Measurements from ENCODE around the gene TCF7L1. TPM values are rescaled to one million over a fixed set of nuclear protein-coding genes. Genes with fewer than 3 reads are reported as not detected.
A peak's percentile ranks its signal among the peaks of the same experiment; 100 is the strongest.

The TCF7L1 gene
- total RNA-seq, 1 donor from 2014 or later, result 48.3 TPM

DNA sequence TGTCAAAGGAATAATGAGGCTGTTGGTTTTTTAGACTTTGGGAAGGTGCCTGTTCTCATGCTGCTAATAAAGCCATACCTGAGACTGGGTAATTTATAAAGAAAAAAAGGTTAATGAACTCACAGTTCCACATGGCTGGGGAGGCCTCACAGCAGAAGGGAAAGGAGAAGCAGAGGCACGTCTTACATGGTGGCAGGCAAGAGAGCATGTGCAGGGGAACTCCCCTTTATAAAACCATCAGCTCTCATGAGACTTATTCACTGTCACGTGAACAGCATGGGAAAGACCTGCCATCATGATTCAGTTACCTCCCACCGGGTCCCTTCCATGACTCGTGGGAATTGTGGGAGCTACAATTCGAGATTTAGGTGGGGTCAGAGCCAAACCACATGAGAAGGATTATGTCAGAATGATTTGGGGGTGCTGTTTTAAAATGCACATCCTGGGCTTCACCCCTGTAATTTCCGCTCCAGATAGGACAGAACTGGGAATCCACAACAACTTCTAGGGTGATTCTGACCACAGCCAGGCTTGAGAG lies 37.8 kb downstream of the TCF7L1 start:
- H3K27me3 Mint-ChIP-seq (ENCODE audit: low read depth), result no peaks in the 10 kb centered on the region
- TF ChIP-seq, protein P1, sequence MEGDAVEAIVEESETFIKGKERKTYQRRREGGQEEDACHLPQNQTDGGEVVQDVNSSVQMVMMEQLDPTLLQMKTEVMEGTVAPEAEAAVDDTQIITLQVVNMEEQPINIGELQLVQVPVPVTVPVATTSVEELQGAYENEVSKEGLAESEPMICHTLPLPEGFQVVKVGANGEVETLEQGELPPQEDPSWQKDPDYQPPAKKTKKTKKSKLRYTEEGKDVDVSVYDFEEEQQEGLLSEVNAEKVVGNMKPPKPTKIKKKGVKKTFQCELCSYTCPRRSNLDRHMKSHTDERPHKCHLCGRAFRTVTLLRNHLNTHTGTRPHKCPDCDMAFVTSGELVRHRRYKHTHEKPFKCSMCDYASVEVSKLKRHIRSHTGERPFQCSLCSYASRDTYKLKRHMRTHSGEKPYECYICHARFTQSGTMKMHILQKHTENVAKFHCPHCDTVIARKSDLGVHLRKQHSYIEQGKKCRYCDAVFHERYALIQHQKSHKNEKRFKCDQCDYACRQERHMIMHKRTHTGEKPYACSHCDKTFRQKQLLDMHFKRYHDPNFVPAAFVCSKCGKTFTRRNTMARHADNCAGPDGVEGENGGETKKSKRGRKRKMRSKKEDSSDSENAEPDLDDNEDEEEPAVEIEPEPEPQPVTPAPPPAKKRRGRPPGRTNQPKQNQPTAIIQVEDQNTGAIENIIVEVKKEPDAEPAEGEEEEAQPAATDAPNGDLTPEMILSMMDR (IDR thresholded peaks at IDR 0.05; ENCODE audit: unreplicated experiment), result no peak
- no peak overlapping the region for H3K27ac Mint-ChIP-seq
- peaks cover 24% of the 10 kb centered on the region for H3K4me1 Mint-ChIP-seq
- H3K9me3 Mint-ChIP-seq, result no peaks in the 10 kb centered on the region
- no peak overlapping the region for H3K4me3 Mint-ChIP-seq
- DNase-seq (ENCODE audit: low spot score in 2 of 2, unreplicated experiment in 2 of 2), result no peak
- peaks cover 11% of the 10 kb centered on the region for H3K36me3 Mint-ChIP-seq

DNA sequence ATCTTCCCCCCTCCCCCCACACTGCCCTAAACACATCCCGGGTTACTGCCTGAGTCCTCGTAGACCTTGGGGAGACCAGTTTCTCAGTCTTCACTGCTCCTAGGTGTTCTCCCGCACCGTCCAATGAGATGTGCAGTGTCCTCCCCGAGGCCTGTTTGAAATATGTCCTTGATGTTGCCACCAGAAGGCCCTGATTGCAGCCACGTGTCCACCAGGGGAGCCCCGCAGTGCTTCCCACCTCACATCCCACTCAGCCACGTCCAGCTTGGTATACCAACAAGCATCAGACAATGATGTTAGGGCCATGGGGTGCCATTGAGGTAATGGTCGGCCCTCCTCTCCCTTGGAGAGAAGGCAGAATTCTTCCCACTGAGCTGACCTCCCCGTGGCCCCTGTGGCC lies 38.7 kb downstream of the TCF7L1 start:
- no peak overlapping the region for H3K27ac Mint-ChIP-seq
- H3K9me3 Mint-ChIP-seq, result no peaks in the 10 kb centered on the region
- peaks cover 25% of the 10 kb centered on the region for H3K4me1 Mint-ChIP-seq
- no peak for DNase-seq (ENCODE audit: low spot score in 2 of 2, unreplicated experiment in 2 of 2)
- no peaks in the 10 kb centered on the region for H3K27me3 Mint-ChIP-seq (ENCODE audit: low read depth)
- H3K4me3 Mint-ChIP-seq, result no peak overlapping the region
- H3K36me3 Mint-ChIP-seq, result peaks cover 11% of the 10 kb centered on the region
- TF ChIP-seq, protein P1 (IDR thresholded peaks at IDR 0.05; ENCODE audit: unreplicated experiment), result no peak

DNA sequence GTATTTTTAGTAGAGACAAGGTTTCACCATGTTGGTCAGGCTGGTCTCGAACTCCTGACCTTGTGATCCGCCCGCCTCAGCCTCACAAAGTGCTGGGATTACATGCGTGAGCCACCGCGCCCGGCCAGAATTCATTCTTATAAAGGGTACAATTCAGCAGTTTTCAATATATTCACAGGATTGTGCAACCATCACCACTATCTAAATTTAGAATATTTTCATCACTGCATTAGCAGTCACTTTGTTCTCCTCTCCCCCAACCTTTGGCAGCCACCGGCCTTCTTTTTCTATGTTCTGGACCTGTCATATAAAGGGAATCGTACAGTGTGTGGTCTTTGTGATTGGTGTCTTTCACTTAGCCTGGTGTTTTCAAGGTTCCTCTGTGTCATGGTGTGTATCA lies 40.7 kb downstream of the TCF7L1 start:
- H3K36me3 Mint-ChIP-seq, result peaks cover 4% of the 10 kb centered on the region
- no peak overlapping the region for H3K4me3 Mint-ChIP-seq
- H3K27me3 Mint-ChIP-seq (ENCODE audit: low read depth), result no peaks in the 10 kb centered on the region
- no peak overlapping the region for H3K27ac Mint-ChIP-seq
- DNase-seq (ENCODE audit: low spot score in 2 of 2, unreplicated experiment in 2 of 2), result no peak
- no peaks in the 10 kb centered on the region for H3K9me3 Mint-ChIP-seq
- peaks cover 27% of the 10 kb centered on the region for H3K4me1 Mint-ChIP-seq
- TF ChIP-seq, protein P1 (IDR thresholded peaks at IDR 0.05; ENCODE audit: unreplicated experiment), result no peak

DNA sequence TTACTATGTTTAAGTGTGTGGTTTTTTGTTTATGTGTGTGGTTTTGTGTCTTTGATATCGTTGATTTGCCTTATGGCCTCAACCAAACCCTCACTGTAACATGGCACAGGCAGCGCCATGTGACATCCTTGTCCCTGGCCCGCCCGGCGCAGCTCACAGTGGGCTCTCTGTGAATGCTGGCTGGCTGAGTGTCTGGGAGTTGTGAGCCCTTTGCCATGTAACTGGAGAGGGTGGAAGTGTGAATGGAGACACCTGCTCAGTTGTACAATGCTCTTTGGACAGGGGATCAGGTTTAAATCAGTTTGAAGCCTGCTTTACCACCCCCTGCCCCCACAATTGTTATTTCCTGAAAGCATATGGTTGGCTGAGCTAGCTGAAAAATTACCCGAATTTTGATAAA lies 41.8 kb downstream of the TCF7L1 start:
- H3K36me3 Mint-ChIP-seq, result peaks cover 3% of the 10 kb centered on the region
- peaks cover 35% of the 10 kb centered on the region for H3K4me1 Mint-ChIP-seq
- no peak overlapping the region for H3K4me3 Mint-ChIP-seq
- peak overlapping the region; percentile 39 for H3K27ac Mint-ChIP-seq
- TF ChIP-seq, protein P1 (IDR thresholded peaks at IDR 0.05; ENCODE audit: unreplicated experiment), result no peak
- DNase-seq (ENCODE audit: low spot score in 2 of 2, unreplicated experiment in 2 of 2), result no peak
- no peaks in the 10 kb centered on the region for H3K9me3 Mint-ChIP-seq
- H3K27me3 Mint-ChIP-seq (ENCODE audit: low read depth), result no peaks in the 10 kb centered on the region

DNA sequence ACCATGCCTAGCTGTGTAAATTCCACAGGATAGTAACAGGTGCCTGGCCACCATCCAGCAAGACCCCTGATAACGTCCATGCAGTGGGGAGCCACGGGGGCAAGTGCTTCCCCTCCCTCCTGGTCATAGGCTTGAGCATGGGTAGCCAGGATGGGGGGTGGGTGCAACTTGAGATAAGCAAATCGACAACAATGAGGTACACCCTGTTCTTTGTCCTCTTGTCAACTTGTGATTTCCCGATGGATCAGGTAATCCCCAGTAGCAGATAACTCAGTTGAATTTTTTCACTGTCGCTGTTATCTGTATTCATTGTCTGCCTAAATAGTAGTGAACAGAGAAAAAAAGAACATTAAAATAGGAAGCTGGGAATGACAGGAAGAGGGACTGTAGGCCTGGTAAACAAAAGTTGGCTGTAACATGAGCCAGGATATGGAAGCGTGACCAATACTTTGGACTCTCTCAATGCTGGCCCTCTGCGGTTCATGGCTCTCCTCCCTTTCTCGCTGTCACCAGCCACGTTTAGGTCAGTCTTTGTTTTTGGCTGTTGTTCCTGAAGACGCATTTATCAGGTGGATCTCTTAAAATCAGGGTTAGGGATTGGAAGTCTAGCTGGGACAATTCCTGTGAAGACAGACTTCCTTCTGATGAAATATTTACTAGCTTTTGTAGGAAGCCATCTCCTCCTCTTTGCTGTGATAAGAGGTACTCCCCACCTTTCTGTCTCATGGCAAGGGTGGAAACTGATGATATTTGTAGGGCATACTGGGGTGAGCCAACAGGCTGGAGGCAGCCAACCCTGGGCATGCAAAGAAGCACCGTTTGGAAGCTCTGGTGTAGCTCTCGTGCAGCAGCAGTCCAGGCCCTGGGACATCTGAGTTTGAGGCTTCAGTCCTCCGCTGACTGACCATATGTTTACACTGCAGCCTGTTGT lies 42.4 kb downstream of the TCF7L1 start:
- Mint-ChIP-seq H3K4me3 (no peak overlapping the region), H3K9me3 (no peaks in the 10 kb centered on the region), H3K27me3 (ENCODE audit: low read depth) (no peaks in the 10 kb centered on the region), H3K4me1 (peaks cover 42% of the 10 kb centered on the region), H3K36me3 (peaks cover 3% of the 10 kb centered on the region), H3K27ac (peak overlapping the region; percentile 64)
- TF ChIP-seq, protein P1 (IDR thresholded peaks at IDR 0.05; ENCODE audit: unreplicated experiment), result no peak
- no peak for DNase-seq (ENCODE audit: low spot score in 2 of 2, unreplicated experiment in 2 of 2)

Data from mesothelial cell of epicardium (in vitro differentiated cells).